KBM-7 (cell line): ENCODE data around the gene COL15A1.
A peak's percentile ranks its signal among the peaks of the same experiment; 100 is the strongest.

Source experiments
- DNase-seq: peaks from one replicate; pipeline ENCODE4 v3.0.0-alpha.2; 2015
- in situ Hi-C: fragments of 300-500 bp; cut with MboI; formaldehyde crosslinking; loops from 2 replicates; pipeline ENCODE4 v1.14.3; 2020; ENCODE audit warnings: low sequenced_read_pairs, low pct_unique_long_range_greater_than_20kb, mixed read lengths

The COL15A1 gene

GRCh38 chr9:99105152-99106043 is 161.7 kb downstream of the COL15A1 start:
- DNase-seq: peak; percentile 60
- in situ Hi-C loops: no loop called here

- in situ Hi-C loops: no loop called here
- DNase-seq: no peak
Measured at GRCh38 chr9:99106044-99106375, 162.3 kb downstream of the COL15A1 start.

- in situ Hi-C loops: no loop called here
- no peak for DNase-seq
Measured at GRCh38 chr9:99107421-99107820, 163.7 kb downstream of the COL15A1 start.

- in situ Hi-C loops: no loop called here
- no peak for DNase-seq
Measured at GRCh38 chr9:99108131-99108530, 164.4 kb downstream of the COL15A1 start.

- in situ Hi-C loops: no loop called here
- DNase-seq: peak; percentile 72
Measured at GRCh38 chr9:99109522-99109921, 165.8 kb downstream of the COL15A1 start.

- in situ Hi-C loops: no loop called here
- no peak for DNase-seq
Measured at GRCh38 chr9:99112750-99113413, 169.2 kb downstream of the COL15A1 start.

- DNase-seq: no peak
Measured at GRCh38 chr9:99113414-99114048, 169.8 kb downstream of the COL15A1 start.

GRCh38 chr9:99114049-99114440 is 170.3 kb downstream of the COL15A1 start:
- no peak for DNase-seq
- in situ Hi-C loops: no loop called here

More at GRCh38 chr9:99113414-99114048, 169.8 kb downstream of the COL15A1 start:
- in situ Hi-C loops: no loop called here

- DNase-seq: no peak
- in situ Hi-C loops: no loop called here
Measured at GRCh38 chr9:99114846-99115500, 171.3 kb downstream of the COL15A1 start.

GRCh38 chr9:99116003-99116411 is 172.3 kb downstream of the COL15A1 start:
- no peak for DNase-seq
- in situ Hi-C loops: no loop called here

- in situ Hi-C loops: no loop called here
- DNase-seq: peak; percentile 71
Measured at GRCh38 chr9:99118782-99119466, 175.2 kb downstream of the COL15A1 start.

GRCh38 chr9:99119976-99120655 is 176.4 kb downstream of the COL15A1 start:
- DNase-seq: no peak
- in situ Hi-C loops: no loop called here
